GM18519 (cell line): ENCODE results near the gene ATRNL1.
"Not testable (repeated sequence)": the region's sequence is repeated elsewhere in the genome, so short reads cannot be mapped to it uniquely, and the experiment has no call there.

Experiments
- ATAC-seq: cut with Tn5 transposase; IDR thresholded peaks from one replicate; pipeline ENCODE4 v1.9.1; 2021; ENCODE audit warnings: mild to moderate bottlenecking, moderate library complexity; ENCODE audit not compliant: unreplicated experiment, low FRiP score

ATRNL1 gene

GRCh38 chr10:115827231-115828009 is 734.3 kb downstream of the ATRNL1 start:
- no peak for ATAC-seq

- not testable (repeated sequence) for ATAC-seq
Measured at GRCh38 chr10:115828182-115828581, 735.0 kb downstream of the ATRNL1 start.

- ATAC-seq, result no peak
Measured at GRCh38 chr10:115829521-115830205, 736.5 kb downstream of the ATRNL1 start.

GRCh38 chr10:115830265-115830970 is 737.3 kb downstream of the ATRNL1 start:
- ATAC-seq, result no peak

GRCh38 chr10:115831016-115831415 is 737.9 kb downstream of the ATRNL1 start:
- no peak for ATAC-seq

- ATAC-seq, result no peak
Measured at GRCh38 chr10:115833119-115833518, 740.0 kb downstream of the ATRNL1 start.

GRCh38 chr10:115844591-115844990 is 751.4 kb downstream of the ATRNL1 start:
- no peak for ATAC-seq

GRCh38 chr10:115845921-115846320 is 752.8 kb downstream of the ATRNL1 start:
- ATAC-seq, result no peak

GRCh38 chr10:115846528-115846927 is 753.4 kb downstream of the ATRNL1 start:
- ATAC-seq, result no peak

GRCh38 chr10:115849197-115849596 is 756.0 kb downstream of the ATRNL1 start:
- no peak for ATAC-seq

- no peak for ATAC-seq
Measured at GRCh38 chr10:115850666-115851065, 757.5 kb downstream of the ATRNL1 start.

GRCh38 chr10:115851695-115852094 is 758.5 kb downstream of the ATRNL1 start:
- ATAC-seq, result no peak

GRCh38 chr10:115854740-115855435 is 761.7 kb downstream of the ATRNL1 start:
- no peak for ATAC-seq

- ATAC-seq, result no peak
Measured at GRCh38 chr10:115856580-115856979, 763.4 kb downstream of the ATRNL1 start.

- no peak for ATAC-seq
Measured at GRCh38 chr10:115857856-115858255, 764.7 kb downstream of the ATRNL1 start.

- ATAC-seq, result no peak
Measured at GRCh38 chr10:115860182-115861107, 767.3 kb downstream of the ATRNL1 start.

GRCh38 chr10:115861455-115861854 is 768.3 kb downstream of the ATRNL1 start:
- no peak for ATAC-seq

GRCh38 chr10:115861864-115862263 is 768.7 kb downstream of the ATRNL1 start:
- no peak for ATAC-seq

GRCh38 chr10:115866174-115866573 is 773.0 kb downstream of the ATRNL1 start:
- no peak for ATAC-seq

- ATAC-seq, result no peak
Measured at GRCh38 chr10:115866691-115867090, 773.5 kb downstream of the ATRNL1 start.
